ENCODE measurements around the gene SPATA31C2.
"Not testable (repeated sequence)": the region's sequence is repeated elsewhere in the genome, so short reads cannot be mapped to it uniquely, and the experiment has no call there.

The SPATA31C2 gene

DNA sequence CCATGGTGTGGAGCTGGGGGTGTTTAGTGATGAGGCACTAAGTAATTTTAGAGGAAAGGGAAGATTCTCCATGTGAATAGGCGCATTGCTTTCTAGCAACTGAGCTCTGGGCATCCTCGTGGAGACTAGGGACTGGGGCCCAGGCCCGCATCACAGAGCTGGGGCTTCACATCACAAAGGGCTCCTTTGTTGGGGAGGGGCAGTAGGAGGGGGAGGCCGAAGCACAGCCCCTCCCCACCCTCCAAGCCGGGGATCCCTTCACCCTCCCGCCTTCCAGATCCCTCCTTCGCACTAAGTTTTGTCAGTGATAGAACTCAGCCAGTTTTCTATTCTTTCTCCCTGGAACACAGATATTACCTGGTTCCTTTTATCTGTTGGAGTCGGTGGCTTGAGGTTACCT, at the start of gene SPATA31C2:
SPATA31C2 (minus strand) TSS at position 101 of the 400 bp plus-strand sequence; CDS start at position 72, 29 bp downstream.
- not testable (repeated sequence) for H3K4me3 ChIP-seq (ENCODE audit: low read length)

DNA sequence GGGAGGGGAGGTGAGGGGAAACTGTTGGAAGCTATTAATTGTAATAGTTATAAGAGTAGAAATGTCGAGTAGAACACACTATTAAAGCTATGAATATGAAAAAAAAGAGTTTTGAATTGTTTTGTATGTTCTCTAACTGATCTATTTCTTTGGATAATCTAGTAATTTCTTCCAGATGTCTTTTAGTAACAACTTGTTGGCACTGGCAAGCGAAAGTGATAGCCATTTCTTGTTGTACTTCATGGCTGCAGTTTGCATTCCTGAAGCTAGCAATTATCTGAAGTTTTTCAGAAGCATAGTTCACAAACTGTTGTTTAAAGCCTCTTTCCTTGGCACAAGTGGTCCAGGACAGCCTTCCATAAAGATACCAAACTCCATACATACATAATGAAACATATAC, 49.4 kb upstream of the SPATA31C2 start:
- no peak overlapping the region for H3K4me3 ChIP-seq (ENCODE audit: low read length)
- TF ChIP-seq ZNF274 (IDR thresholded peaks at IDR 0.05; ENCODE audit: low read depth, low read length) = no peak

DNA sequence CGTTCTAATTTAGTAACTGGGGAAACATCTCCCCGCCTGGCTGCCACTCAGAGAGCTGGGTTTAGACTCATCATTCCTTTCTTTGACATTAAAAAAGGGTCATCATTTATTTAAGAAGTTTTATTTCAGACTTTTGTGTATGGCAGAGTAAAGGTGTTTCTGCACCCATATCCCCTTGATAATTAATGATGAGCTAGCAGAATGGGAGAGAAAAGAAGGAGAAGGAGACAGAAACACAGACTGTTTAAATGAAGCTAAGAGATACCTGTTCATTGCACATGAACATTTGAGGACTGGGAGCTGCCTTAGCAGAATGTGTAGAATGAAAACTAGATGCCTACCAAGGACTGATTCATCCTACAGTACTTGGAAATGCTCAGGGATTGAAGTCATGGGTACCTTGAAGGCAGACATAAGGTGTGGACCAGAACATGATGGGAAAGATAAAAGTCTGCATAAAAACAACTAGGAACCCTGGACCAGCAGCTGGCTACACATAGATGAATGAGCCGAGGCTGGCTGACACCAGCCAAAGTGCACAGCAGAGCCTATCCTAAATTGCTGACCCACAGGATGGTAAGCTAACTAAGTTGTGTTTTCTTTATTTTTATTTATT, 48.3 kb upstream of the SPATA31C2 start:
- H3K4me3 ChIP-seq (ENCODE audit: low read length) = no peak overlapping the region
- no peak for TF ChIP-seq ZNF274 (IDR thresholded peaks at IDR 0.05; ENCODE audit: low read depth, low read length)

DNA sequence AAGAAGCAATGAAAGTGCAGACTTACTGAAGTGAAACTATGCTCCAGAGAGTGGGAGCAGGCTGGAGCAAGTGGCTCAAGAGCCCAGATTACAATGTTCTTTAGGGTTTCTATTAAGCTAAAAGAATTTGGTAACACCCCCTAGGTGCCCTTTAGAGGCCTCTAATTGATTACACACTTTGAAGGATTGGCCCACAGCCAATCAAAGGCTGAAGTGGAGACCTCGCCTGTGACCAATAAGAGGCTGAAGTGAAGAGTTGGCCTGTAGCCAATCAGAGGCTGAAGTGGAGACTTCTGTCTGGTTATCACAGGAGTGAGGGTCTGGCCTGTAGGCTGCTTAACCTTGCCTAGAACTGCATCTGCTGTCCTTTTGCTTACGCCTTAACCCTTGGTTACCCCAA, 46.7 kb upstream of the SPATA31C2 start:
- no peak for TF ChIP-seq ZNF274 (IDR thresholded peaks at IDR 0.05; ENCODE audit: low read depth, low read length)
- no peak overlapping the region for H3K4me3 ChIP-seq (ENCODE audit: low read length)

DNA sequence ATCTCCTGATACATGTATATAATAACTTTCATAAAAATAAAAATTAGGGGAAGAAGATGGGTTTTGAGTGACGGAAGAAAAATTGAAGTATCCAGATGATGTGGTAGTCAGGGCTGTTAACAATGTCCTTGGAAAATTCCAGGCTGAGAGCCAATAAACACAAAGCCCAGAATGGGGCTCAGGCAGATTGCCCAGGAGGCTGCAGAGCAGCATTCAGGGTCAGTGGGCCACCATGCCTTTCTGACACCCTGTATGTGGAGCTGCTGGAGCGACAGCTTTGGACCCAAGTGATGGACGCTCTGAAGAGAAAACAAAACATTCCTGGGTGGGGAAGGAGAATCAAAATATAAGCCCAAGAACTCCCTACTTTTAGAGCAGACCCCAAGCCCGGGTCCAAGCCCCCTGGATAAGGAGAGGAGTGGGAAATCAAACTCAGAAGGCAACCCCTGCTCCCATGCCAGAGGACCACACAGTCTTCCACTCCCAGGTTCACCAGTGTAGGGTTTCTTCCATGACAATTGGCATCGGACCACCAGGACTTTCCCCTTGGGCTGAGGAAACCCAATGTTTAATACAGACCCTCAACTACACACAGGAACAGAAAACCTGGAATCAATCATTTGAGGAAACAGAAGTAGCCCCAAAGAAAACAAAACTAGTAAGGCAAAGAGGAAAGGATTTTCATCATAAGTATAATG, 45.7 kb upstream of the SPATA31C2 start:
- H3K4me3 ChIP-seq (ENCODE audit: low read length) = no peak overlapping the region
- no peak for TF ChIP-seq ZNF274 (IDR thresholded peaks at IDR 0.05; ENCODE audit: low read depth, low read length)

DNA sequence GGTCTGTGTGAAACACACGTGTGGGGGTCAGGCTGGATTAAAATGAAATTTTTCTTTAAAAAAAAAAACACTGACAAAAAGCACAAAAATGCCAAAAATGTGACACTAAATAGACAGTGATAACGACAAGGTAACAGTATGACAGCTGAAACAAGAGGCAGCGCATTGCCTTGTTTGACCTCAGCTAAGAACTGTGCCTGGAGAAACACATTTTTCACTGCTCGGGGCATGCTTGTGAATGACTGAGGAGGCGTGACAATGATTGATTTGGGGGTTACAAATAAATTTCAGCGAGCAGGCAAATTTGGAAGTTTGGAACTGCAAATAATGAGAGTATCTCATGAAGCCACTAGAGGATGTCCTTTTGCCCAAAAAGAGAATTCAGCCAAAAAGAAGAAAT, 44.2 kb upstream of the SPATA31C2 start:
- H3K4me3 ChIP-seq (ENCODE audit: low read length) = no peak overlapping the region
- TF ChIP-seq ZNF274 (IDR thresholded peaks at IDR 0.05; ENCODE audit: low read depth, low read length) = no peak

DNA sequence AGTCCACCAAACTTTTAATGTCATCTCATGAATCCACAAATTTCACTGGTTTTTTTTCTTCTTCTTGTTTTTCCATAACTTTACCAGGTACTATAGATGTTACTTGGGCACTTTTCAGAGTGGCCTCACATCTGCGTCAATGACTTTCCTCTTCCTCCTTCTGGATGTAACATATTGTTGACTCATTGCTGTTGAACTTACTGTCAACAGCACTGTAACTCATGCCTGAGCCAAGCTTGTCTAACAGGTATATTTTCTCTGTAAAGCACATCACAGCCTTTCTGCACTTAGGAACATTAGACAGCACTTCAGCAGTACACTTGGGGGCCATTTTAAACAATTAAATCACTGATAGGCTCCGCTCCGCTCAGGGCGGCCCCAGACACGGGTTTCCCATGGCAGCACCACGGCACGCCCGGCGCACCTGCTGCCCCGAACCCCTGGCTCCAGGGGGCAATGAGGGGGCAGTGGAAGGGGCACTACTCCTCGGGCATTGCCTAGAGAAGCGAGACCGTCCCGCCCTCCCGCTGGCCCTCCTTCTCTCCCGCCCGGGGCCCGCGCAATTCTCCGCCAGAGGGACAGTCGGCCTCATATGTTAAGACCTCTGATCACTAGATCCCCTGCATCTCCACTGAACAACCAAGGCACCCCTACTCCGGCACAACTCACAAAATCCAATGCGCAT, 41.9 kb upstream of the SPATA31C2 start:
- no peak overlapping the region for H3K4me3 ChIP-seq (ENCODE audit: low read length)
- TF ChIP-seq ZNF274 (IDR thresholded peaks at IDR 0.05; ENCODE audit: low read depth, low read length) = no peak

DNA sequence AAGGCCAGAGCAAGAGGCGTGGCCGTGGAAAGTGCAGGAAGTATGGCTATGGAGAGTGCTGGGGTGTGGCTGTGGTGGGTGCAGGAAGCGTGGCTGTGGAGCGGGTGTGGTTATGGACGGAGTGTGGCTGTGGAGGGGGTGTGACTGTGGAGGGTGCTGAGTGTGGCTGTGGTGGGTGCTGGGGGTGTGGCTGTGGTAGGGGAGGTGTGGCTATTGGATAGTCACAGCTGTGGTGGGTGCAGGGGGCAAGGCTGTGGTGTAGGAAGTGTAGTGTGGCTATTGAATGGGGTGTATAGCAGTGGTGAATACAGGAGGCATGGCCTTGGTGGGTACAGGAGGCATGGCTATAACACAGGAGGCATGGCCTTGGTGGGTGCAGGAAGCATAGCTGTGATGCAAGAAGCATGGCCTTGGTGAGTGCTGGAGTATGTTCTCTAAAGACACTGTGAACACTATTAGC, 40.8 kb upstream of the SPATA31C2 start:
- no peak overlapping the region for H3K4me3 ChIP-seq (ENCODE audit: low read length)
- TF ChIP-seq ZNF274 (IDR thresholded peaks at IDR 0.05; ENCODE audit: low read depth, low read length) = no peak

DNA sequence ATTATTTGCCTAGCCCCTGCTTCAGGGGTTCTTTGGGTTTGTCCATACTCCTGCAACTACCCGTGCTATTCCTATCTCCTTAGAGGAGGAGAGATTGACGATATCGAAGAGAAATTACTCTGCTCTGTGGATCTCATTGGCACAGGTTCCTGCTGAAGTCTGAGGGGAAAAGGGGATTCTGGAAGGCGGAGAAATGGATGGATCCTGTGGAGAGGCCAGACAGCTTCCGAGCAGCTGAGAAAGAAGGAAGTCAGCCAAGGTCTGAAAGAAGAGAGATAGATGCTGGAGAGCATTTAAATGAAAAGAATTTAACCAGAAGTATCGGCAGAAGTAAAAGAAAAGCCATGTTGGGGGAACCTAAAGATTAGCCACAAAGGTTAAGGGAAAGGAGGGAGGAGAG, 40.4 kb upstream of the SPATA31C2 start:
- no peak for TF ChIP-seq ZNF274 (IDR thresholded peaks at IDR 0.05; ENCODE audit: low read depth, low read length)
- no peak overlapping the region for H3K4me3 ChIP-seq (ENCODE audit: low read length)

DNA sequence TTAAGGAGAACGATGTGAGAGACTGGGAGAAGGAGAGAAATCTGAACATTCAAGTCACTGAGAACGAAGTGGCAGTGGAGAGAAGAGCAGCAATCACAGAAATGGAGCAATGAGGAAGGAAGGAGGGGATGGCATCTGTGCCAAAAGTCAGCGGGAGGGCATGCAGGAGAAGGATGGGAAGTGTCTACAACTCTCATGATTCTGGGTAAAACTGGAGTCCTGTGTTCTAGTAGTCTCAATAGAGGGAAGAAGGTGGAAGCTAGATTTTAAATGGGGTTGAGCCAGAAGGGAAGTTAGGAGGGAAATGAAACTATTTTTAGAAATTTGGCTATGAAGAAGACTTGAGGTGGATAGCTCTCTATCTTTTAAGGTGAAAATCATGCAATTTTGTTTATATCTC, 39.1 kb upstream of the SPATA31C2 start:
- no peak for TF ChIP-seq ZNF274 (IDR thresholded peaks at IDR 0.05; ENCODE audit: low read depth, low read length)
- no peak overlapping the region for H3K4me3 ChIP-seq (ENCODE audit: low read length)

DNA sequence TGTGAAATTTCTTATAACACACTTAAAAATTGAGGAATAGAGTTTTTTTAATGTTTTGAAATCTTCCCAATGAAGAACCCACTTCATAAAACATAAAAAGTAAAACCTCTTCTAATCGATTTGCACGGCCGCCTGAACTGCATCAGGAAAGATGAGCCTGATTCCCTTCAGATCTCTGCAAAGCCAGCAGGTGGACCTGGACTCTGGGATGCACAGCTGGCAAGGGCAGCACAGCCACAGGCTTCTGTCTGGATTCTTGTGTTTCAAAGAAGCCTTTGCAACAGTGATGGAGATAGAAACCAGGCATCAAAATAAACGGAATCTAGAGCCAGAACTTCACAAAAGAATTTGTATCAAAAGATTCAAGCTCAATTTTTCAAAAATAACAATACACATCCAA, 36.0 kb upstream of the SPATA31C2 start:
- no peak overlapping the region for H3K4me3 ChIP-seq (ENCODE audit: low read length)
- no peak for TF ChIP-seq ZNF274 (IDR thresholded peaks at IDR 0.05; ENCODE audit: low read depth, low read length)

DNA sequence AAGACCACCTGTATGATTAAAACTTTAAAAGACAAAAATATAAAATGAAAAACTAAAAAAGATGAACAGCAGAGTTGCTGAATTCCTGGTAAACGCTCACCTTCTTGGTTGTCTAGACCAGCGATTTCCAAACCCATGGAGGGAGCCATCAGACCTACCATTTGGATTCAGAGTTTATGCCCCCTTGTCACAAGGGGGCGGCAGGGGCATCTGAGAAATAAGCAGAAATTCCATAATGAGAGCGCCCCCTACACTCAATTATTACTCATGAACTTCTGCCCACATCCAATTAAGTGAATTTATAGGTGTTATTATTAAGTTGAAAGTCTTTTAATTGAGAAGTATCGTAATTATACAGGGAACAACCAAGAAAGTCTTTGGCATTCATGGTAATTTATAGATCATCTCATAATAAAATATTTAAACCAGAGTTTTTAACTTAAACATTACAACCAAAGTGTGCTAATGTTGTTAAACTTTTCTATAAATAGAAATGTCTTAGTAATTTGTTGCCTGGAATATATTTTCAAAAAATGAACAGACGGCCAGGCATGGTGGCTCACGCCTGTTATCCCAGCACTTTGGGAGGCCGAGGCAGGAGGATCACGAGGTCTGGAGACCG, 35.2 kb upstream of the SPATA31C2 start:
- TF ChIP-seq ZNF274 (IDR thresholded peaks at IDR 0.05; ENCODE audit: low read depth, low read length) = no peak
- H3K4me3 ChIP-seq (ENCODE audit: low read length) = no peak overlapping the region

DNA sequence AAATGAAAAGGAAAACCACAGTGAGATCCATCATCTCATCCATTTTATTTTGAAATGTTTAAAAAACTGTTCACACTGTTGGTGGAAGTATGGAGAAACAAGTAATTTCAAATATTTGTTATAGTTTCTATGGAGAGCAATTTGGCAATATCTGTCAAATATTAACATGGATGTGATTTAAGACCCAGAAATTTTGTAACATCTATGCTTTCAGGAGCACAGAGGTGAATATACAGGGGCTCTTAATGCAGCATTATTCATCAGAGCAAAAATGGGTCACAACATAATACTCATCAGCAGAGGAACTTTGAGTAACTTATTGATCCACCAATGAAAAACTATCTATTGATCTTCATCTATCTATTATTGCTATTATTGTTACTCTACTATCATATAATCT, 31.4 kb upstream of the SPATA31C2 start:
- no peak for TF ChIP-seq ZNF274 (IDR thresholded peaks at IDR 0.05; ENCODE audit: low read depth, low read length)
- no peak overlapping the region for H3K4me3 ChIP-seq (ENCODE audit: low read length)

DNA sequence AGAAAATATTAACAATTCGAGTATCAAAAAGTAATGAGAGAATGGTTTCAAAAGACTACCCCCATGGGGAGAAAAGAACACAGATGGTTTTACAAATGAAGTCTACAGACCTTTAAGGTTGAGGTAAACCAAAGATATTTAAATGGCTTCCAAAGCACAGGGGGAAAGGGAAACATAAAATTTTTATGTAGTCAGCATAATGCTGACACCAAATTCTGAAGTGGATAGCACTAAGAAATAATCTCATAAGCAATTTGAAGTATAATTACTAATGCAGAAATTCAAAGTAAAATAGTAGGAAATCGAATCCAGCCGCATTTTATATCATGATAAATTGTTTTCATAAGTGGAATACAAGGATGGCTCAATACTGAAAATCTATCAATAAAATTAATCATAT, 30.3 kb upstream of the SPATA31C2 start:
- no peak for TF ChIP-seq ZNF274 (IDR thresholded peaks at IDR 0.05; ENCODE audit: low read depth, low read length)

DNA sequence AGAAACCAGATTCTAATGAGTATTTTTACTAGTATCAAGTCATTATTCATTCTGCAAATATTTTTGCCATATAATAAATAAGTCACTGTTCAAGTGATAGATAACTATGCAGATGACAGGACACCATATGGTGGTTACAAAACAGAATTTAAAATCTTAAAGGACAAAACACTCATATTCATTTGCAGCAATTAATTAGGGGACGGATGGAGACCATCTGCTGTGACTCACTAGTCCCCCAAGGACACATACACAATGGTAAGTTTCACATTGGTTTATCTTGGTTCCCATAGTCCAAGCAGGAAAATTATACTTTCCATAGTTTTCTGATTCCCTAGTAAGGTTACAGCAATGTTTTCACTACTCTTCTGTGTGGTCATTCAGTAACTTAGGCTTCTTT, 28.4 kb upstream of the SPATA31C2 start:
- H3K4me3 ChIP-seq (ENCODE audit: low read length) = no peak overlapping the region
- TF ChIP-seq ZNF274 (IDR thresholded peaks at IDR 0.05; ENCODE audit: low read depth, low read length) = no peak

More for the DNA sequence above, 30.3 kb upstream of the SPATA31C2 start:
- no peak overlapping the region for H3K4me3 ChIP-seq (ENCODE audit: low read length)

All from GM08714 (cell line).